ENCODE results near the gene RAMP2.
A peak's percentile ranks its signal among the peaks of the same experiment; 100 is the strongest.

The RAMP2 gene

GRCh38 chr17:42773290-42774035 is 12.4 kb downstream of the RAMP2 start, which contains the start of gene VPS25:
Gene VPS25 (plus strand): TSS chr17:42773449. CDS start chr17:42773476, 27 bp downstream.
- DNase-seq (ENCODE audit: low read depth): peak; percentile 55
- TF ChIP-seq CTCF (conservative IDR thresholded peaks at IDR 0.05; ENCODE audit: low read depth, low read length): peak; percentile 26
- peak within 1 kb of the TSS; percentile 98 for H3K4me3 ChIP-seq (ENCODE audit: low read length)

GRCh38 chr17:42774066-42774745 is 13.2 kb downstream of the RAMP2 start:
- peak overlapping the region; percentile 98 for H3K4me3 ChIP-seq (ENCODE audit: low read length)
- no peak for DNase-seq (ENCODE audit: low read depth)

GRCh38 chr17:42775534-42776098 is 14.6 kb downstream of the RAMP2 start:
- TF ChIP-seq CTCF (conservative IDR thresholded peaks at IDR 0.05; ENCODE audit: low read depth, low read length): no peak
- DNase-seq (ENCODE audit: low read depth): no peak
- H3K4me3 ChIP-seq (ENCODE audit: low read length): no peak overlapping the region

More at GRCh38 chr17:42774066-42774745, 13.2 kb downstream of the RAMP2 start:
- no peak for TF ChIP-seq CTCF (conservative IDR thresholded peaks at IDR 0.05; ENCODE audit: low read depth, low read length)

GRCh38 chr17:42778570-42778969 is 17.5 kb downstream of the RAMP2 start:
- H3K4me3 ChIP-seq (ENCODE audit: low read length): no peak overlapping the region
- TF ChIP-seq CTCF (conservative IDR thresholded peaks at IDR 0.05; ENCODE audit: low read depth, low read length): no peak
- DNase-seq (ENCODE audit: low read depth): no peak

GRCh38 chr17:42779304-42779935 is 18.4 kb downstream of the RAMP2 start:
- H3K4me3 ChIP-seq (ENCODE audit: low read length): no peak overlapping the region
- TF ChIP-seq CTCF (conservative IDR thresholded peaks at IDR 0.05; ENCODE audit: low read depth, low read length): no peak

GRCh38 chr17:42779936-42780850 is 19.2 kb downstream of the RAMP2 start, which contains the start of gene WNK4:
Gene WNK4 (plus strand): TSS chr17:42780610. CDS start chr17:42780699, 89 bp downstream.
- TF ChIP-seq CTCF (conservative IDR thresholded peaks at IDR 0.05; ENCODE audit: low read depth, low read length): no peak
- no peak for DNase-seq (ENCODE audit: low read depth)
- peak within 1 kb of the TSS; percentile 30 for H3K4me3 ChIP-seq (ENCODE audit: low read length)

More at GRCh38 chr17:42779304-42779935, 18.4 kb downstream of the RAMP2 start:
- no peak for DNase-seq (ENCODE audit: low read depth)

Data from retinal pigment epithelial cell (primary cell).